ENCODE measurements around the gene LARP4.

The LARP4 gene

GRCh38 chr12:50514526-50515276 is 114.0 kb downstream of the LARP4 start:
- TF ChIP-seq CTCF (IDR thresholded peaks at IDR 0.05; ENCODE audit: insufficient read depth, low read length, poor library complexity, severe bottlenecking) (no peak), EZH2phosphoT487 (conservative IDR thresholded peaks at IDR 0.05; ENCODE audit: low read length) (no peak)
- Histone ChIP-seq H3K27ac (ENCODE audit: low read depth, low read length) (no peak overlapping the region), H3K27me3 (ENCODE audit: low read length) (no peaks in the 10 kb centered on the region), H3K9me2 (replicated peaks; ENCODE audit: insufficient read depth, low read length) (no peaks in the 10 kb centered on the region), H3K9me3 (ENCODE audit: insufficient read depth, low read length) (no peaks in the 10 kb centered on the region), H3K9ac (ENCODE audit: low read length) (no peak overlapping the region), H3F3A (ENCODE audit: insufficient read depth) (0 out of 2 replicates have a peak, but pooled peaks cover 4% of the 10 kb centered on the region), H3K4me3 (ENCODE audit: insufficient read depth, low read length, poor library complexity, severe bottlenecking) (no peak overlapping the region), H2AFZ (ENCODE audit: low read depth, low read length, severe bottlenecking) (no peak overlapping the region), H3K36me3 (ENCODE audit: low read length) (no peaks in the 10 kb centered on the region), H3K4me2 (ENCODE audit: low read depth, low read length, poor library complexity, severe bottlenecking) (no peak overlapping the region), H3K79me2 (ENCODE audit: insufficient read depth, low read length) (peaks cover 29% of the 10 kb centered on the region), H4K20me1 (ENCODE audit: low read depth, low read length) (no peaks in the 10 kb centered on the region)

GRCh38 chr12:50515587-50515986 is 114.9 kb downstream of the LARP4 start:
- H3K4me2 ChIP-seq (ENCODE audit: low read depth, low read length, poor library complexity, severe bottlenecking): no peak overlapping the region
- peaks cover 9% of the 10 kb centered on the region; the same call in 1 of the 2 replicates for H3F3A ChIP-seq (ENCODE audit: insufficient read depth)
- H3K79me2 ChIP-seq (ENCODE audit: insufficient read depth, low read length): peaks cover 32% of the 10 kb centered on the region
- no peak overlapping the region for H3K27ac ChIP-seq (ENCODE audit: low read depth, low read length)
- no peaks in the 10 kb centered on the region for H3K9me3 ChIP-seq (ENCODE audit: insufficient read depth, low read length)
- H3K9ac ChIP-seq (ENCODE audit: low read length): no peak overlapping the region
- H3K27me3 ChIP-seq (ENCODE audit: low read length): no peaks in the 10 kb centered on the region
- H3K36me3 ChIP-seq (ENCODE audit: low read length): no peaks in the 10 kb centered on the region
- no peak overlapping the region for H3K4me3 ChIP-seq (ENCODE audit: insufficient read depth, low read length, poor library complexity, severe bottlenecking)
- no peaks in the 10 kb centered on the region; the same call in 1 of the 2 replicates for H4K20me1 ChIP-seq (ENCODE audit: low read depth, low read length)
- no peak overlapping the region for H2AFZ ChIP-seq (ENCODE audit: low read depth, low read length, severe bottlenecking)
- no peak for TF ChIP-seq EZH2phosphoT487 (conservative IDR thresholded peaks at IDR 0.05; ENCODE audit: low read length)
- no peak for TF ChIP-seq CTCF (IDR thresholded peaks at IDR 0.05; ENCODE audit: insufficient read depth, low read length, poor library complexity, severe bottlenecking)
- no peaks in the 10 kb centered on the region for H3K9me2 ChIP-seq (replicated peaks; ENCODE audit: insufficient read depth, low read length)

- H3K9ac ChIP-seq (ENCODE audit: low read length): no peak overlapping the region
- no peak overlapping the region for H2AFZ ChIP-seq (ENCODE audit: low read depth, low read length, severe bottlenecking)
- no peak overlapping the region for H3K4me2 ChIP-seq (ENCODE audit: low read depth, low read length, poor library complexity, severe bottlenecking)
Measured at GRCh38 chr12:50517421-50518048, 116.8 kb downstream of the LARP4 start.

More at GRCh38 chr12:50517421-50518048, 116.8 kb downstream of the LARP4 start:
- Histone ChIP-seq H3K27ac (ENCODE audit: low read depth, low read length) (no peak overlapping the region; the same call in 1 of the 2 replicates), H3K4me3 (ENCODE audit: insufficient read depth, low read length, poor library complexity, severe bottlenecking) (no peak overlapping the region), H3K27me3 (ENCODE audit: low read length) (no peaks in the 10 kb centered on the region), H3K79me2 (ENCODE audit: insufficient read depth, low read length) (peaks cover 43% of the 10 kb centered on the region), H3F3A (ENCODE audit: insufficient read depth) (peaks cover 12% of the 10 kb centered on the region; the same call in 1 of the 2 replicates), H3K9me3 (ENCODE audit: insufficient read depth, low read length) (no peaks in the 10 kb centered on the region), H3K36me3 (ENCODE audit: low read length) (no peaks in the 10 kb centered on the region), H4K20me1 (ENCODE audit: low read depth, low read length) (no peaks in the 10 kb centered on the region; the same call in 1 of the 2 replicates), H3K9me2 (replicated peaks; ENCODE audit: insufficient read depth, low read length) (no peaks in the 10 kb centered on the region)
- TF ChIP-seq CTCF (IDR thresholded peaks at IDR 0.05; ENCODE audit: insufficient read depth, low read length, poor library complexity, severe bottlenecking): no peak
- TF ChIP-seq EZH2phosphoT487 (conservative IDR thresholded peaks at IDR 0.05; ENCODE audit: low read length): no peak

Measured in SU-DHL-6 (cell line).